PFSK-1 (cell line): ENCODE measurements around the gene SLC29A1.

Experiments
- FOXP2 ChIP-seq: optimal IDR thresholded peaks from 2 replicates; pipeline ENCODE3; 2011; ENCODE audit warnings: borderline replicate concordance, control low read depth, inconsistent platforms; ENCODE audit not compliant: insufficient read depth; ENCODE audit errors: extremely low read length, extremely low read depth
- POLR2AphosphoS5 ChIP-seq: IDR thresholded peaks from 2 replicates; pipeline ENCODE4 v1.6.1; 2012; ENCODE audit warnings: low read depth, mild to moderate bottlenecking, control low read depth, low read length, moderate library complexity
- SIN3A ChIP-seq: IDR thresholded peaks from 2 replicates; pipeline ENCODE4 v1.6.1; 2012; ENCODE audit warnings: mild to moderate bottlenecking, low read length, moderate library complexity, borderline replicate concordance; ENCODE audit not compliant: insufficient read depth
- TAF1 ChIP-seq: IDR thresholded peaks from 2 replicates; pipeline ENCODE4 v1.6.1; 2012; ENCODE audit warnings: low read length, control low read depth, borderline replicate concordance; ENCODE audit not compliant: insufficient read depth
- TF ChIP-seq, protein P1 (sequence below), 2 experiments: IDR thresholded peaks; 2 replicates each; pipeline versions ENCODE4 v1.6.1 to v1.8.0; 2011 to 2012; ENCODE audit warnings: low read depth in 2 of 2, low read length in 2 of 2, control low read depth in 1 of 2, inconsistent platforms in 1 of 2, mild to moderate bottlenecking in 1 of 2, moderate library complexity in 1 of 2; ENCODE audit not compliant: insufficient read depth in 1 of 2

- TF ChIP-seq POLR2AphosphoS5 (no peak), SIN3A (no peak), FOXP2 (no peak), TAF1 (no peak)
- TF ChIP-seq, protein P1, sequence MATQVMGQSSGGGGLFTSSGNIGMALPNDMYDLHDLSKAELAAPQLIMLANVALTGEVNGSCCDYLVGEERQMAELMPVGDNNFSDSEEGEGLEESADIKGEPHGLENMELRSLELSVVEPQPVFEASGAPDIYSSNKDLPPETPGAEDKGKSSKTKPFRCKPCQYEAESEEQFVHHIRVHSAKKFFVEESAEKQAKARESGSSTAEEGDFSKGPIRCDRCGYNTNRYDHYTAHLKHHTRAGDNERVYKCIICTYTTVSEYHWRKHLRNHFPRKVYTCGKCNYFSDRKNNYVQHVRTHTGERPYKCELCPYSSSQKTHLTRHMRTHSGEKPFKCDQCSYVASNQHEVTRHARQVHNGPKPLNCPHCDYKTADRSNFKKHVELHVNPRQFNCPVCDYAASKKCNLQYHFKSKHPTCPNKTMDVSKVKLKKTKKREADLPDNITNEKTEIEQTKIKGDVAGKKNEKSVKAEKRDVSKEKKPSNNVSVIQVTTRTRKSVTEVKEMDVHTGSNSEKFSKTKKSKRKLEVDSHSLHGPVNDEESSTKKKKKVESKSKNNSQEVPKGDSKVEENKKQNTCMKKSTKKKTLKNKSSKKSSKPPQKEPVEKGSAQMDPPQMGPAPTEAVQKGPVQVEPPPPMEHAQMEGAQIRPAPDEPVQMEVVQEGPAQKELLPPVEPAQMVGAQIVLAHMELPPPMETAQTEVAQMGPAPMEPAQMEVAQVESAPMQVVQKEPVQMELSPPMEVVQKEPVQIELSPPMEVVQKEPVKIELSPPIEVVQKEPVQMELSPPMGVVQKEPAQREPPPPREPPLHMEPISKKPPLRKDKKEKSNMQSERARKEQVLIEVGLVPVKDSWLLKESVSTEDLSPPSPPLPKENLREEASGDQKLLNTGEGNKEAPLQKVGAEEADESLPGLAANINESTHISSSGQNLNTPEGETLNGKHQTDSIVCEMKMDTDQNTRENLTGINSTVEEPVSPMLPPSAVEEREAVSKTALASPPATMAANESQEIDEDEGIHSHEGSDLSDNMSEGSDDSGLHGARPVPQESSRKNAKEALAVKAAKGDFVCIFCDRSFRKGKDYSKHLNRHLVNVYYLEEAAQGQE (IDR thresholded peaks at IDR 0.05; ENCODE audit: insufficient read depth in 1 of 2, low read depth in 2 of 2, low read length in 2 of 2), result no peak
Measured at GRCh38 chr6:44202972-44203750, 20.2 kb upstream of the SLC29A1 start.
